ENCODE data around the gene UBR2.
A peak's percentile ranks its signal among the peaks of the same experiment; 100 is the strongest.
"Not testable (repeated sequence)": the region's sequence is repeated elsewhere in the genome, so short reads cannot be mapped to it uniquely, and the experiment has no call there.

The UBR2 gene

GRCh38 chr6:42598300-42598699 is 34.5 kb downstream of the UBR2 start:
- DNase-seq (ENCODE audit: low read depth), result no peak
- no peak overlapping the region for H3K4me3 ChIP-seq (ENCODE audit: control insufficient read depth, low read depth, low read length)
- TF ChIP-seq, protein P1, sequence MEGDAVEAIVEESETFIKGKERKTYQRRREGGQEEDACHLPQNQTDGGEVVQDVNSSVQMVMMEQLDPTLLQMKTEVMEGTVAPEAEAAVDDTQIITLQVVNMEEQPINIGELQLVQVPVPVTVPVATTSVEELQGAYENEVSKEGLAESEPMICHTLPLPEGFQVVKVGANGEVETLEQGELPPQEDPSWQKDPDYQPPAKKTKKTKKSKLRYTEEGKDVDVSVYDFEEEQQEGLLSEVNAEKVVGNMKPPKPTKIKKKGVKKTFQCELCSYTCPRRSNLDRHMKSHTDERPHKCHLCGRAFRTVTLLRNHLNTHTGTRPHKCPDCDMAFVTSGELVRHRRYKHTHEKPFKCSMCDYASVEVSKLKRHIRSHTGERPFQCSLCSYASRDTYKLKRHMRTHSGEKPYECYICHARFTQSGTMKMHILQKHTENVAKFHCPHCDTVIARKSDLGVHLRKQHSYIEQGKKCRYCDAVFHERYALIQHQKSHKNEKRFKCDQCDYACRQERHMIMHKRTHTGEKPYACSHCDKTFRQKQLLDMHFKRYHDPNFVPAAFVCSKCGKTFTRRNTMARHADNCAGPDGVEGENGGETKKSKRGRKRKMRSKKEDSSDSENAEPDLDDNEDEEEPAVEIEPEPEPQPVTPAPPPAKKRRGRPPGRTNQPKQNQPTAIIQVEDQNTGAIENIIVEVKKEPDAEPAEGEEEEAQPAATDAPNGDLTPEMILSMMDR (IDR thresholded peaks at IDR 0.05; ENCODE audit: control insufficient read depth, insufficient read depth, low read depth, low read length, missing control alignments), result no peak

DNA sequence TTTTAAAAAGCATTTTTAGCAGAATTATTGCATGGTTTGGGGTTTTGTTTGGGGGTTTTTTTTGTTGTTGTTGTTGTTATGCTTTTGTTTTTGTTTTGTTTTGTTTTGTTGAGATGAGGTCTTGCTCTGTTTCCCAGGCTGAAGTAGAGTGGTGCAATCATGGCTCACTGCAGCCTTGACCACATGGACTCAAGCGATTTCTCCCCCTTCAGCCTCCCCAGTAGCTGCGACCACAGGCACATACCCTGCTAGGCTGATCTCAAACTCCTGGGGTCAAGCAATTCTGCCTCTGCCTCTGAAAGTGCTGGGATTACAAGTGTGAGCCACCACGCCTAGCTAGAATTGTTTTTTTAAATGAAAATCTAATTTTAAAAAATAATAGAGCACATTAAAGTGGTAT is 35.7 kb downstream of the UBR2 start:
- no peak overlapping the region for H3K4me3 ChIP-seq (ENCODE audit: control insufficient read depth, low read depth, low read length)
- TF ChIP-seq, protein P1 (IDR thresholded peaks at IDR 0.05; ENCODE audit: control insufficient read depth, insufficient read depth, low read depth, low read length, missing control alignments), result no peak
- no peak for DNase-seq (ENCODE audit: low read depth)

GRCh38 chr6:42604150-42604549 is 40.3 kb downstream of the UBR2 start:
- no peak overlapping the region for H3K4me3 ChIP-seq (ENCODE audit: control insufficient read depth, low read depth, low read length)
- DNase-seq (ENCODE audit: low read depth), result no peak

DNA sequence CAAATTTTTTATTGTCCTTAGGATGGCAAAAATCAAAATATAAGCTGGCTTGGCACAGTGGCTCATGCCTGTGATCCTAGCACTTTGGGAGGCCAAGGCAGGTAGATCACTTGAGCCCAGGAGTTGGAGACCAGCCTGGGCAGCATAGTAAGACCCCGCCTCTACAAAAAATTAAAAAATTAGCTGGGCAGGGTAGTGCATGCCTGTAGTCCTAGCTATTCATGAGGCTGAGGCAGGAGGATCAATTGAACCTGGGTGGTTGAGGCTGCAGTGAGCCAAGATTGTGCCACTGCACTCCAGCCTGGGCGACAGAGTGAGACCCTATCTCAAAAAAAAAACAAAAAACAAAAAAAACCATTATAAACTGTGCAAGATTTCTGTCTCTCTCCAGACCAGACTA is 40.9 kb downstream of the UBR2 start:
- not testable (repeated sequence) for DNase-seq (ENCODE audit: low read depth); H3K4me3 ChIP-seq (ENCODE audit: control insufficient read depth, low read depth, low read length)

More at GRCh38 chr6:42604150-42604549, 40.3 kb downstream of the UBR2 start:
- TF ChIP-seq, protein P1 (IDR thresholded peaks at IDR 0.05; ENCODE audit: control insufficient read depth, insufficient read depth, low read depth, low read length, missing control alignments), result no peak

DNA sequence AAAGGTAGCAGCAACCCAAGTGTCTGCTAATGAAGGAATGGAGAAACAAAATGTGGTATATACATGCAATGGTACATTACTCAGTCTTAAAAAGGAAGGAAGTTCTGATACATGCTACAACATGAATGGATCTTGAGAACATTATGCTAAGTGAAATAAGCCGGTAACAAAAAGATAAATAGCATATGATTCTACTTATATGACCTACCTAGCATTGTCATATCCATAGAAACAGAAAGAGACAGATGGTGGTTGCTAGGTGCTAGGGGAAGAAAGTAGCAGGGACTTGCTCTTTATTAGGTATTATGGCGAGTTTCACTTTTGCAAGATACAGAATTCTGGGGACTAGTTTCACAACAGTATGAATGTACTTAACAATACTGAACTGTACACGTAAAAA is 46.6 kb downstream of the UBR2 start:
- DNase-seq (ENCODE audit: low read depth), result no peak
- TF ChIP-seq, protein P1 (IDR thresholded peaks at IDR 0.05; ENCODE audit: control insufficient read depth, insufficient read depth, low read depth, low read length, missing control alignments), result no peak
- no peak overlapping the region for H3K4me3 ChIP-seq (ENCODE audit: control insufficient read depth, low read depth, low read length)

GRCh38 chr6:42615518-42615917 is 51.7 kb downstream of the UBR2 start:
- DNase-seq (ENCODE audit: low read depth), result no peak
- no peak overlapping the region for H3K4me3 ChIP-seq (ENCODE audit: control insufficient read depth, low read depth, low read length)
- TF ChIP-seq, protein P1 (IDR thresholded peaks at IDR 0.05; ENCODE audit: control insufficient read depth, insufficient read depth, low read depth, low read length, missing control alignments), result no peak

DNA sequence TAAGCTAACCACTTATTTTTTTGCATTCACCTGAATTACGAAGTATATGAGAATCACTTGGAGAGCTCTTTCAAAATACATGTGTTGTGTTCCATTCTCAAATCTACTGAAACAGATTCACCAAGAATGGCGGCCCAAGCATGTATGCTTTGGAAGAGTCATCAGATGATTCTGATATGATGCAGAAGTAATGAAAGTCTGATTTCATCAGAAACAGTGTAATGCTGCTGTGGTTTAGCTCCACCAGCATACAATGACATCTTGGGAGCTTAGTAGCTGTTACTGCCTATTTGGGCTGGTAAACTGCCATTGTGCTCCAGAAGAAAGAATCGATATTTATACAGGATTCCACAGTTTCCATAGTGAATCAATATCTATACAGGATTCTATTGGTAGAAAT is 52.9 kb downstream of the UBR2 start:
- TF ChIP-seq, protein P1 (IDR thresholded peaks at IDR 0.05; ENCODE audit: control insufficient read depth, insufficient read depth, low read depth, low read length, missing control alignments), result no peak
- no peak overlapping the region for H3K4me3 ChIP-seq (ENCODE audit: control insufficient read depth, low read depth, low read length)
- DNase-seq (ENCODE audit: low read depth), result peak; percentile 14
